Neuronal stem cell (in vitro differentiated cells): ENCODE results near the gene ZC3HAV1.

Source experiments
- DNase-seq: peaks from one replicate; pipeline ENCODE4 v3.0.0-alpha.2; 2013; ENCODE audit warnings: low spot score
- H2AFZ ChIP-seq: one replicate; pipeline ENCODE4 v1.6.1; 2013; ENCODE audit warnings: mild to moderate bottlenecking, low read length, inconsistent platforms
- H2AK5ac ChIP-seq: 2 replicates; pipeline ENCODE4 v1.6.1; 2013; ENCODE audit warnings: low read depth, mild to moderate bottlenecking, inconsistent platforms, low read length, moderate library complexity, mixed read lengths
- H2BK120ac ChIP-seq: 2 replicates; pipeline ENCODE4 v1.6.1; 2013; ENCODE audit warnings: low read depth, mild to moderate bottlenecking, inconsistent platforms, low read length, moderate library complexity, mixed read lengths
- H2BK12ac ChIP-seq: one replicate; pipeline ENCODE4 v1.6.1; 2013; ENCODE audit warnings: low read length, inconsistent platforms
- H2BK15ac ChIP-seq: 2 replicates; pipeline ENCODE4 v1.6.1; 2013; ENCODE audit warnings: mild to moderate bottlenecking, low read length, inconsistent platforms, mixed read lengths
- H2BK5ac ChIP-seq: one replicate; pipeline ENCODE4 v1.6.1; 2013; ENCODE audit warnings: inconsistent platforms, mild to moderate bottlenecking, low read length, moderate library complexity
- H3K14ac ChIP-seq: one replicate; pipeline ENCODE4 v1.6.1; 2013; ENCODE audit warnings: low read length, inconsistent platforms
- H3K18ac ChIP-seq: 2 replicates; pipeline ENCODE4 v1.6.1; 2013; ENCODE audit warnings: low read length, inconsistent platforms
- H3K23ac ChIP-seq: 2 replicates; pipeline ENCODE4 v1.6.1; 2013; ENCODE audit warnings: low read depth, mild to moderate bottlenecking, mixed read lengths, low read length, inconsistent platforms; ENCODE audit not compliant: poor library complexity
- H3K27ac ChIP-seq: replicated peaks from 3 replicates; pipeline ENCODE4 v1.5.1; 2013; ENCODE audit warnings: low read length, inconsistent platforms
- H3K27me3 ChIP-seq, 3 experiments: 2 replicates each; pipeline ENCODE4 v1.6.1; 2013; ENCODE audit warnings: low read length in 3 of 3, mild to moderate bottlenecking in 2 of 3, inconsistent platforms in 1 of 3, low read depth in 1 of 3, mixed read lengths in 1 of 3, moderate library complexity in 1 of 3; ENCODE audit not compliant: control insufficient read depth in 3 of 3, insufficient read depth in 3 of 3
- H3K36me3 ChIP-seq, 2 donors: replicated peaks in 1 of 2; 2 replicates each; pipeline ENCODE4 v1.6.1; 2013; ENCODE audit warnings: low read length in 2 of 2; ENCODE audit not compliant: control insufficient read depth in 2 of 2, insufficient read depth in 2 of 2
- H3K4ac ChIP-seq: 2 replicates; pipeline ENCODE4 v1.6.1; 2013; ENCODE audit warnings: inconsistent platforms, mild to moderate bottlenecking, low read length, moderate library complexity
- H3K4me1 ChIP-seq, 2 donors: 1 replicate in 1 of 2; 2 replicates in 1 of 2; pipeline ENCODE4 v1.6.1; 2013; ENCODE audit warnings: low read length in 2 of 2, low read depth in 1 of 2; ENCODE audit not compliant: control insufficient read depth in 2 of 2, insufficient read depth in 1 of 2
- H3K4me2 ChIP-seq: one replicate; pipeline ENCODE4 v1.6.1; 2013; ENCODE audit warnings: mild to moderate bottlenecking, low read length, inconsistent platforms; ENCODE audit not compliant: insufficient read depth, poor library complexity, severe bottlenecking
- H3K4me3 ChIP-seq, 2 donors: 2 replicates each; pipeline ENCODE4 v1.5.1; 2013; ENCODE audit warnings: low read length in 2 of 2, mild to moderate bottlenecking in 2 of 2, inconsistent platforms in 1 of 2, moderate library complexity in 1 of 2
- H3K79me1 ChIP-seq: one replicate; pipeline ENCODE4 v1.6.1; 2013; ENCODE audit warnings: low read depth, mild to moderate bottlenecking, inconsistent platforms, low read length, moderate library complexity
- H3K9ac ChIP-seq: one replicate; pipeline ENCODE4 v1.6.1; 2013; ENCODE audit warnings: mild to moderate bottlenecking, low read depth, low read length, inconsistent platforms; ENCODE audit not compliant: poor library complexity
- H3K9me3 ChIP-seq, 2 donors: replicated peaks in 1 of 2; 2 replicates each; pipeline versions ENCODE3 to v1.6.1; 2013; ENCODE audit warnings: low read length in 2 of 2, mild to moderate bottlenecking in 2 of 2, inconsistent platforms in 1 of 2, low read depth in 1 of 2, mixed read lengths in 1 of 2, moderate library complexity in 1 of 2; ENCODE audit not compliant: control insufficient read depth in 2 of 2, insufficient read depth in 1 of 2
- H4K8ac ChIP-seq: one replicate; pipeline ENCODE4 v1.6.1; 2013; ENCODE audit warnings: low read depth, mild to moderate bottlenecking, inconsistent platforms, low read length, moderate library complexity
- H4K91ac ChIP-seq: one replicate; pipeline ENCODE4 v1.6.1; 2013; ENCODE audit warnings: low read length, low read depth, mild to moderate bottlenecking, inconsistent platforms; ENCODE audit not compliant: poor library complexity
- WGBS, 2 donors: extraction: QIAGEN DNeasy Blood & Tissue Kit; methylation state at CpG; one replicate each; pipeline ENCODE4 v1.1.7; 2013; ENCODE audit warnings: missing lambda C conversion rate in 2 of 2, mixed read lengths in 1 of 2; ENCODE audit not compliant: insufficient read length in 2 of 2, insufficient replicate concordance in 1 of 2; ENCODE audit errors: extremely low coverage in 2 of 2; 5-methylcytosine and 5-hydroxymethylcytosine counted together

Gene ZC3HAV1

GRCh38 chr7:139022286-139022685, 87.2 kb downstream of the ZC3HAV1 start:
- Histone ChIP-seq H4K8ac (no peak overlapping the region), H3K79me1 (no peaks in the 10 kb centered on the region), H2BK12ac (no peak overlapping the region), H3K18ac (no peak overlapping the region), H3K4me3 (no peak overlapping the region), H2AK5ac (no peak overlapping the region), H3K4me2 (no peak overlapping the region), H2AFZ (no peak overlapping the region), H2BK5ac (no peak overlapping the region), H3K27ac (no peak overlapping the region), H2BK120ac (no peak overlapping the region), H3K14ac (no peak overlapping the region), H3K4me1 (peaks cover 0 to 7% of the 10 kb centered on the region in 2 donors), H2BK15ac (no peak overlapping the region), H3K9ac (no peak overlapping the region), H3K9me3 (no peaks in the 10 kb centered on the region), H3K23ac (no peak overlapping the region), H3K4ac (no peak overlapping the region), H4K91ac (no peak overlapping the region), H3K27me3 (no peaks in the 10 kb centered on the region), H3K36me3 (peaks cover 0 to 9% of the 10 kb centered on the region in 2 donors)
- WGBS, 2 donors = no CpG with 5 or more reads among the region's 4 CpGs
- DNase-seq = no peak

- H3K36me3 ChIP-seq = peaks cover 0 to 3% of the 10 kb centered on the region in 2 donors
- H3K9ac ChIP-seq = no peak overlapping the region
- no peak overlapping the region for H2AFZ ChIP-seq
- H3K18ac ChIP-seq = no peak overlapping the region
- no peaks in the 10 kb centered on the region for H3K9me3 ChIP-seq
- no peak overlapping the region for H4K8ac ChIP-seq
- no peak overlapping the region for H3K23ac ChIP-seq
- H3K4me2 ChIP-seq = no peak overlapping the region
- H3K79me1 ChIP-seq = no peaks in the 10 kb centered on the region
- no peak overlapping the region for H3K4me3 ChIP-seq
- H3K27ac ChIP-seq = no peak overlapping the region
- H3K14ac ChIP-seq = no peak overlapping the region
- WGBS, 2 donors = no CpG with 5 or more reads among the region's 3 CpGs
- no peak overlapping the region for H2BK5ac ChIP-seq
- DNase-seq = no peak
- H2AK5ac ChIP-seq = no peak overlapping the region
- no peak overlapping the region for H3K4ac ChIP-seq
- H3K4me1 ChIP-seq = peaks cover 0 to 7% of the 10 kb centered on the region in 2 donors
- H2BK120ac ChIP-seq = no peak overlapping the region
- H2BK12ac ChIP-seq = no peak overlapping the region
- H3K27me3 ChIP-seq = peaks cover 0 to 6% (median 0%) of the 10 kb centered on the region in 3 experiments
- H2BK15ac ChIP-seq = no peak overlapping the region
- H4K91ac ChIP-seq = no peak overlapping the region
Observed at GRCh38 chr7:139018910-139019309, 90.6 kb downstream of the ZC3HAV1 start.

GRCh38 chr7:139016931-139017511, 92.5 kb downstream of the ZC3HAV1 start:
- Histone ChIP-seq H2BK12ac (no peak overlapping the region), H3K4me3 (no peak overlapping the region), H2AK5ac (no peak overlapping the region), H3K27ac (no peak overlapping the region), H3K18ac (no peak overlapping the region), H3K9ac (no peak overlapping the region), H3K4me2 (no peak overlapping the region), H4K91ac (no peak overlapping the region), H2BK120ac (no peak overlapping the region), H3K4me1 (peaks cover 0 to 7% of the 10 kb centered on the region in 2 donors), H3K4ac (no peak overlapping the region), H3K14ac (no peak overlapping the region), H3K27me3 (peaks cover 0 to 6% (median 0%) of the 10 kb centered on the region in 3 experiments), H2BK5ac (no peak overlapping the region), H3K79me1 (no peaks in the 10 kb centered on the region), H3K36me3 (no peaks in the 10 kb centered on the region), H4K8ac (no peak overlapping the region), H3K23ac (no peak overlapping the region), H2BK15ac (no peak overlapping the region), H3K9me3 (no peaks in the 10 kb centered on the region), H2AFZ (peak overlapping the region; percentile 78)
- peak; percentile 23 for DNase-seq
- WGBS, 2 donors = no CpG with 5 or more reads among the region's 7 CpGs

GRCh38 chr7:139011373-139011772, 98.1 kb downstream of the ZC3HAV1 start:
- H3K9me3 ChIP-seq = peaks cover 0 to 2% of the 10 kb centered on the region in 2 donors
- DNase-seq = no peak
- H3K23ac ChIP-seq = no peak overlapping the region
- no peak overlapping the region for H3K4me2 ChIP-seq
- H2AFZ ChIP-seq = no peak overlapping the region
- H3K4ac ChIP-seq = no peak overlapping the region
- H2AK5ac ChIP-seq = no peak overlapping the region
- H2BK12ac ChIP-seq = no peak overlapping the region
- H3K18ac ChIP-seq = no peak overlapping the region
- no peak overlapping the region for H2BK5ac ChIP-seq
- H3K14ac ChIP-seq = no peak overlapping the region
- no peak overlapping the region for H3K27ac ChIP-seq
- no peaks in the 10 kb centered on the region for H3K36me3 ChIP-seq
- H2BK120ac ChIP-seq = no peak overlapping the region
- H4K91ac ChIP-seq = no peak overlapping the region
- no CpG with 5 or more reads among the region's 3 CpGs for WGBS, 2 donors
- H3K79me1 ChIP-seq = no peaks in the 10 kb centered on the region
- peaks cover 0 to 6% (median 0%) of the 10 kb centered on the region in 3 experiments for H3K27me3 ChIP-seq
- H3K9ac ChIP-seq = no peak overlapping the region
- no peak overlapping the region for H2BK15ac ChIP-seq
- no peak overlapping the region for H3K4me3 ChIP-seq
- H3K4me1 ChIP-seq = no peaks in the 10 kb centered on the region
- no peak overlapping the region for H4K8ac ChIP-seq
